22Rv1 (cell line): ENCODE measurements around the gene CLASP1.

Experiments
- CTCF ChIP-seq: fragments of 450-650 bp; IDR thresholded peaks from 2 replicates; pipeline ENCODE4 v1.5.1; 2017; ENCODE audit warnings: mild to moderate bottlenecking
- ZFX ChIP-seq: fragments of 450-650 bp; IDR thresholded peaks from 2 replicates; pipeline ENCODE4 v1.6.1; 2017; ENCODE audit warnings: antibody characterized with exemption, borderline replicate concordance

DNA sequence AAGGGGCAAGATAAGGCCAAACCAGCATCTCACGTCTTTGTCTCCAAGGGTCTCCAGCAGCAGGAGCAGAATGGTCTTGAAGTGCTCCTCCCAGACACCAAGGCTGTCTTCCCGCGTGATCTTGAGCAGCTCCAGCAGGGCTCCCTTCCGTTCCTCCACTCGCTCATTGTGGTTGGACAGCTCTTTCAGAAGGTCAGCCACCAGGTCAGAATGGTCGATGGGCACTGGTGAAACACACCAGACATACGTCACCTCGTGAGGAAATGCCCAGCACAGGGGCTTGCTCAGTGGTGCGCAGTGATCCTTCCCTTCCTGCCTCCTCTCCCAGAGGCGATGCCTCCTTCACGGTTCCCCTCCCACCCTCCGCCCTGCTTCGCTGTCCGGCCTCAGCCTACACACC, 284.2 kb downstream of the CLASP1 start:
- TF ChIP-seq ZFX: no peak
- no peak for TF ChIP-seq CTCF
